ENCODE measurements around the gene NIPAL3.

DNA sequence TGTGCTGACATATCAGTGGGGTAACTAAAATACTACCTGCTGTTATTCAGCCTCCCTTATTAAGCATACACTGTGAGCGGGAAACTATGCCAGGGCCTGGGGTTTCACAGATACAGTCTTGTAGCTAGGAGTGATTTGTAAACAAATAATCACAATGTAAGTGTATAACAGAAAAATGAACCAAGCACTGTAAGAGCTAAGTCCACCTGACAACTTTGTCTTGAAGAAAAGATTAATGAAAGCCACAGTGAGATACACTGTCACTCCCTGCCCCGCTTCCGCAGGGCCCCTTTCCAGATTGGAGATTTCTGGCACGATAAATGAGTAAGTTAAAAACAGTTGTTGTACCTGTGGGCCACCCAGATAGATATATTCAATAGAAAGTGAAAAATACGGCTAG lies 91.8 kb downstream of the NIPAL3 start:
- TF ChIP-seq, protein P1, sequence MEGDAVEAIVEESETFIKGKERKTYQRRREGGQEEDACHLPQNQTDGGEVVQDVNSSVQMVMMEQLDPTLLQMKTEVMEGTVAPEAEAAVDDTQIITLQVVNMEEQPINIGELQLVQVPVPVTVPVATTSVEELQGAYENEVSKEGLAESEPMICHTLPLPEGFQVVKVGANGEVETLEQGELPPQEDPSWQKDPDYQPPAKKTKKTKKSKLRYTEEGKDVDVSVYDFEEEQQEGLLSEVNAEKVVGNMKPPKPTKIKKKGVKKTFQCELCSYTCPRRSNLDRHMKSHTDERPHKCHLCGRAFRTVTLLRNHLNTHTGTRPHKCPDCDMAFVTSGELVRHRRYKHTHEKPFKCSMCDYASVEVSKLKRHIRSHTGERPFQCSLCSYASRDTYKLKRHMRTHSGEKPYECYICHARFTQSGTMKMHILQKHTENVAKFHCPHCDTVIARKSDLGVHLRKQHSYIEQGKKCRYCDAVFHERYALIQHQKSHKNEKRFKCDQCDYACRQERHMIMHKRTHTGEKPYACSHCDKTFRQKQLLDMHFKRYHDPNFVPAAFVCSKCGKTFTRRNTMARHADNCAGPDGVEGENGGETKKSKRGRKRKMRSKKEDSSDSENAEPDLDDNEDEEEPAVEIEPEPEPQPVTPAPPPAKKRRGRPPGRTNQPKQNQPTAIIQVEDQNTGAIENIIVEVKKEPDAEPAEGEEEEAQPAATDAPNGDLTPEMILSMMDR (IDR thresholded peaks at IDR 0.05): no peak
- no peak for TF ChIP-seq POLR2A (IDR thresholded peaks at IDR 0.05; ENCODE audit: low read depth)
- no peak for TF ChIP-seq EP300 (IDR thresholded peaks at IDR 0.05)

Data from esophagus muscularis mucosa (tissue), 4 donors.